NCI-H1105 (cell line): ENCODE results near the gene RD3L.

Source experiments
- DNase-seq: peaks from one replicate; lab custom pipeline; 2025; lab: John Stamatoyannopoulos, UW

Gene RD3L

GRCh38 chr14:103894723-103895059, 47.6 kb downstream of the RD3L start:
- DNase-seq, result no peak

DNA sequence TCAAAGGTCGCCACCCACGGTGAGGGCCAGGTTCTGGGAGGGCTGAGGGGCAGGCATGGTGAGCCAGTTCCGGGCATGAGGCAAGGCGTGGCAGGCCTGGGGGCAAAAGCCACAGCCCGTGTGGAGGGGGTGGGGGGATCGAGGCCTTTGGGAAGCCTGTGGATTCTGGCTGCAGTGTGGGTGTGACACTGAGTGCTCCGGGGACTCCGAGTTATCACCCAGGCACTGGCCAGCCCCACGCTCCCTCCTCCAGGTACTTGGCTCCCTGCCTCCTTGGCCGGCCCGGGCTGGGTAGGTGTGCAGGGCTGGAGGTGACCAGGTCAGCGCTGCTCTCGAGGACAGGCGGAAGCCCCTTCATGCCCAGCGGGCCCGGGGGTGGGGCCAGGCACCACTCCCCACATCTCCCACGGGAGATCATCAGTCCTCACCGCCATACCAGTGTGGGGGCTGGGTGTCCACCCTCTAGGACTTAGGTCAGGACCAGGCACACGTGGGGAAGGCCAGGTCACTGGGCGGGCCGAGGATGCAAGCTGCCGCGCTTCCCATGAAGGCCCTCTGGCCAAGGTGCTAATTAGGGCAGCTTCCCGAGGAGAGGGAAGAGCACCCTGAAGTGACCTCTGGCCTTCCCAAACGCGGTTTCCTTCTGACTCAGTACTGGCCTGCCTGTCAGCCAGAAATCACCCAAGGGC, 48.2 kb downstream of the RD3L start:
- no peak for DNase-seq

DNA sequence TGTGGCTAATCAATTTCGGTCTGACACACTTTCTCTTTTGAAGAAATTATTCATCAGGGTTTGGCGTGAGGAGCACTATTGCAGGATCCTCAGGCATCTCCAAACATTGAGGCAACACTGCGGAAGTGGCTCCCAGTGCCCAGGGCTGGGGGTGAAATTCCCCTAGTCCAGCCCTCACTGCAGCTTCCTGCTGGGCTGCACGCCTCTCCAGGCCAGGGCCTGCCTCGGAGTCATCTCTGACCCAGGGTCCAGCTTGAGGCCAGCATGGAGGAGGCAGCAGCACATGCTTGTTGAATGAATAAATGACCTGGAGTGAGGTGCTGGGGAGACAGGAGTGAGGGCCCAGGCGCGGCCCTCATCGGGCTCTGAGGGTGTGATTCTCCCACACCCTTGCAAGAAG, 50.1 kb downstream of the RD3L start:
- DNase-seq, result no peak

GRCh38 chr14:103891667-103892215, 50.6 kb downstream of the RD3L start:
- no peak for DNase-seq

- DNase-seq, result no peak
Observed at GRCh38 chr14:103890821-103891666, 51.3 kb downstream of the RD3L start.
